RWPE1 (cell line): Measurements from ENCODE around the gene ARHGEF7.

ENCODE experiments used
- CTCF ChIA-PET: fragments of 350-600 bp; sonication (Branson Sonifier 250); formaldehyde crosslinking; extraction: SDS; loops from one replicate; lab custom pipeline; 2021; lab: Yijun Ruan, JAX
- POLR2A ChIA-PET: fragments of 400-600 bp; formaldehyde crosslinking; extraction: SDS; loops from one replicate; lab custom pipeline; 2020; ENCODE audit warnings: antibody characterized with exemption; ENCODE audit not compliant: low non-redundant PET; lab: Yijun Ruan, JAX
- DNase-seq: peaks from one replicate; pipeline ENCODE4 v3.0.0; 2012; ENCODE audit warnings: low spot score
- H3K27ac ChIP-seq: fragments of 450-650 bp; 2 replicates; pipeline ENCODE4 v1.5.1; 2017
- CTCF ChIP-seq: fragments of 450-650 bp; conservative IDR thresholded peaks from 2 replicates; pipeline ENCODE4 v1.5.1; 2017; ENCODE audit warnings: low read depth, mild to moderate bottlenecking

ARHGEF7 gene

GRCh38 chr13:111280226-111280625, 165.1 kb downstream of the ARHGEF7 start:
- no peak for DNase-seq
- POLR2A ChIA-PET = no interaction called here
- H3K27ac ChIP-seq = no peak overlapping the region
- CTCF ChIA-PET = interaction anchor here (0.6 to 0.7 kb wide), 2 partner anchors 17 to 194 kb away, joined by 3 read pairs; no protein-coding TSS in a partner anchor
- no peak for TF ChIP-seq CTCF

- POLR2A ChIA-PET = no interaction called here
- H3K27ac ChIP-seq = no peak overlapping the region
- no peak for DNase-seq
- TF ChIP-seq CTCF = no peak
- CTCF ChIA-PET = interaction anchor here (0.6 to 0.7 kb wide), 3 partner anchors 16 to 193 kb away, joined by 3 read pairs; no protein-coding TSS in a partner anchor
Measured at GRCh38 chr13:111280681-111281585, 165.8 kb downstream of the ARHGEF7 start.

GRCh38 chr13:111281751-111282311, 166.7 kb downstream of the ARHGEF7 start:
- ChIA-PET CTCF (no interaction called here), POLR2A (no interaction called here)
- no peak for TF ChIP-seq CTCF
- no peak overlapping the region for H3K27ac ChIP-seq
- DNase-seq = no peak

GRCh38 chr13:111282425-111282824, 167.3 kb downstream of the ARHGEF7 start:
- no peak for TF ChIP-seq CTCF
- ChIA-PET POLR2A (no interaction called here), CTCF (no interaction called here)
- no peak for DNase-seq
- H3K27ac ChIP-seq = no peak overlapping the region

- DNase-seq = no peak
- H3K27ac ChIP-seq = no peak overlapping the region
- CTCF ChIA-PET = no interaction called here
- POLR2A ChIA-PET = no interaction called here
- no peak for TF ChIP-seq CTCF
Measured at GRCh38 chr13:111282997-111283396, 167.9 kb downstream of the ARHGEF7 start.

GRCh38 chr13:111283457-111283856, 168.3 kb downstream of the ARHGEF7 start:
- CTCF ChIA-PET = no interaction called here
- H3K27ac ChIP-seq = no peak overlapping the region
- no peak for DNase-seq
- POLR2A ChIA-PET = no interaction called here
- no peak for TF ChIP-seq CTCF
